HEK293 (cell line): ENCODE results near the gene SLC3A2.

Source experiments
- CTCF ChIA-PET: fragments of 350-600 bp; formaldehyde crosslinking; extraction: SDS; loops from one replicate; lab custom pipeline; 2021; ENCODE audit warnings: antibody characterized with exemption; lab: Yijun Ruan, JAX
- POLR2A ChIA-PET: fragments of 300-600 bp; formaldehyde crosslinking; extraction: SDS; loops from one replicate; lab custom pipeline; 2020; ENCODE audit warnings: antibody characterized with exemption, inconsistent platforms; lab: Yijun Ruan, JAX
- H3K27ac ChIP-seq: fragments of 200-500 bp; sonication (Bioruptor generic); 2 replicates; pipeline ENCODE4 v1.5.1; 2014; ENCODE audit warnings: low read depth, low read length, control low read depth, inconsistent platforms; ENCODE audit errors: extremely low read depth
- H3K36me3 ChIP-seq, 2 experiments: fragments of 200-500 bp in 1 of 2; sonication (Bioruptor generic) in 1 of 2; 1 replicate in 1 of 2; 2 replicates in 1 of 2; pipeline ENCODE4 v1.5.1; 2014 to 2017; ENCODE audit warnings: inconsistent platforms in 2 of 2, low read length in 2 of 2; ENCODE audit not compliant: control insufficient read depth in 2 of 2, insufficient read depth in 1 of 2
- H3K4me1 ChIP-seq: fragments of 200-500 bp; sonication (Bioruptor generic); 2 replicates; pipeline ENCODE4 v1.5.1; 2014; ENCODE audit warnings: mild to moderate bottlenecking, low read length, inconsistent platforms; ENCODE audit not compliant: control insufficient read depth, insufficient read depth
- H3K4me3 ChIP-seq: 2 replicates; pipeline ENCODE4 v1.5.1; 2011; ENCODE audit warnings: low read depth, mild to moderate bottlenecking, control low read depth, low read length, moderate library complexity
- H3K9me3 ChIP-seq: fragments of 200-500 bp; sonication (Bioruptor generic); 2 replicates; pipeline ENCODE4 v1.5.1; 2014; ENCODE audit warnings: low read depth, low read length, inconsistent platforms; ENCODE audit not compliant: control insufficient read depth, insufficient read depth
- GLIS1 ChIP-seq: fragments of 450-650 bp; formaldehyde crosslinking; IDR thresholded peaks from 2 replicates; pipeline ENCODE4 v1.5.1; 2016; ENCODE audit warnings: missing biosample characterization, missing genetic modification characterization
- KLF10 ChIP-seq: fragments of 450-650 bp; IDR thresholded peaks from 2 replicates; pipeline ENCODE4 v1.5.1; 2018; ENCODE audit warnings: missing biosample characterization, mild to moderate bottlenecking, missing genetic modification characterization
- MZF1 ChIP-seq: fragments of 450-650 bp; formaldehyde crosslinking; IDR thresholded peaks from 2 replicates; pipeline ENCODE4 v1.5.1; 2017; ENCODE audit warnings: missing biosample characterization, missing genetic modification characterization, borderline replicate concordance
- OVOL3 ChIP-seq: fragments of 450-650 bp; formaldehyde crosslinking; IDR thresholded peaks from 2 replicates; pipeline ENCODE4 v1.5.1; 2016; ENCODE audit warnings: missing biosample characterization, missing genetic modification characterization
- SP7 ChIP-seq: fragments of 450-650 bp; formaldehyde crosslinking; IDR thresholded peaks from 2 replicates; pipeline ENCODE4 v1.5.1; 2016; ENCODE audit warnings: missing biosample characterization, missing genetic modification characterization
- TSHZ1 ChIP-seq: fragments of 450-650 bp; formaldehyde crosslinking; IDR thresholded peaks from 2 replicates; pipeline ENCODE4 v1.5.1; 2016; ENCODE audit warnings: missing biosample characterization, missing genetic modification characterization, borderline replicate concordance
- ZBTB11 ChIP-seq: fragments of 450-650 bp; formaldehyde crosslinking; conservative IDR thresholded peaks from 2 replicates; pipeline ENCODE4 v1.5.1; 2016; ENCODE audit warnings: low read depth, missing biosample characterization, missing genetic modification characterization
- ZBTB8A ChIP-seq: fragments of 450-650 bp; formaldehyde crosslinking; IDR thresholded peaks from 2 replicates; pipeline ENCODE4 v1.5.1; 2016; ENCODE audit warnings: missing biosample characterization, missing genetic modification characterization
- ZIC2 ChIP-seq: fragments of 450-650 bp; formaldehyde crosslinking; IDR thresholded peaks from 2 replicates; pipeline ENCODE4 v1.5.1; 2016; ENCODE audit warnings: missing biosample characterization, missing genetic modification characterization
- ZNF138 ChIP-seq: fragments of 450-650 bp; formaldehyde crosslinking; IDR thresholded peaks from 2 replicates; pipeline ENCODE4 v1.5.1; 2016; ENCODE audit warnings: missing biosample characterization, missing genetic modification characterization, borderline replicate concordance
- ZNF2 ChIP-seq: fragments of 450-650 bp; formaldehyde crosslinking; IDR thresholded peaks from 2 replicates; pipeline ENCODE4 v1.5.1; 2016; ENCODE audit warnings: missing biosample characterization, missing genetic modification characterization
- ZNF280D ChIP-seq: fragments of 450-650 bp; formaldehyde crosslinking; IDR thresholded peaks from 2 replicates; pipeline ENCODE4 v1.5.1; 2016; ENCODE audit warnings: missing biosample characterization, missing genetic modification characterization
- ZNF292 ChIP-seq: fragments of 450-650 bp; formaldehyde crosslinking; IDR thresholded peaks from 2 replicates; pipeline ENCODE4 v1.5.1; 2016; ENCODE audit warnings: low read depth, missing biosample characterization, missing genetic modification characterization, borderline replicate concordance
- ZNF341 ChIP-seq: fragments of 450-650 bp; formaldehyde crosslinking; IDR thresholded peaks from 2 replicates; pipeline ENCODE4; 2016; ENCODE audit warnings: low read depth, missing biosample characterization, missing genetic modification characterization
- ZNF426 ChIP-seq: fragments of 450-650 bp; formaldehyde crosslinking; IDR thresholded peaks from 2 replicates; pipeline ENCODE4 v1.5.1; 2017; ENCODE audit warnings: missing biosample characterization, missing genetic modification characterization, mild to moderate bottlenecking, inconsistent platforms, moderate library complexity
- ZNF555 ChIP-seq: fragments of 450-650 bp; formaldehyde crosslinking; conservative IDR thresholded peaks from 2 replicates; pipeline ENCODE4 v1.5.1; 2017; ENCODE audit warnings: missing biosample characterization, mild to moderate bottlenecking, missing genetic modification characterization, inconsistent platforms
- ZNF571 ChIP-seq: fragments of 450-650 bp; formaldehyde crosslinking; IDR thresholded peaks from 2 replicates; pipeline ENCODE4 v1.5.0; 2017; ENCODE audit warnings: missing biosample characterization, missing genetic modification characterization
- ZNF621 ChIP-seq: fragments of 450-650 bp; formaldehyde crosslinking; IDR thresholded peaks from 2 replicates; pipeline ENCODE4 v1.5.1; 2017; ENCODE audit warnings: missing biosample characterization, missing genetic modification characterization
- ZXDB ChIP-seq: fragments of 450-650 bp; formaldehyde crosslinking; IDR thresholded peaks from 2 replicates; pipeline ENCODE4 v1.5.1; 2016; ENCODE audit warnings: missing biosample characterization, missing genetic modification characterization

Gene SLC3A2

GRCh38 chr11:62911137-62912130, 30.7 kb downstream of the SLC3A2 start:
- ChIA-PET CTCF (interaction anchor here (0.8 to 9.1 kb wide), 5 partner anchors 11 to 124 kb away, joined by 3 to 450 read pairs (median 6); no protein-coding TSS in a partner anchor), POLR2A (no interaction called here)
- H3K9me3 ChIP-seq: no peaks in the 10 kb centered on the region
- H3K4me3 ChIP-seq: no peak overlapping the region
- no peaks in the 10 kb centered on the region for H3K4me1 ChIP-seq
- no peaks in the 10 kb centered on the region for H3K36me3 ChIP-seq
- H3K27ac ChIP-seq: no peak overlapping the region
- TF ChIP-seq ZNF555 (no peak), ZNF571 (no peak), ZNF621 (tag by site-specific recombination) (no peak), MZF1 (no peak)
- TF ChIP-seq, all 188 proteins: peak for 0

GRCh38 chr11:62912268-62912667, 31.6 kb downstream of the SLC3A2 start:
- Histone ChIP-seq H3K9me3 (no peaks in the 10 kb centered on the region), H3K27ac (no peak overlapping the region), H3K36me3 (no peaks in the 10 kb centered on the region), H3K4me3 (no peak overlapping the region), H3K4me1 (no peaks in the 10 kb centered on the region)
- TF ChIP-seq GLIS1 (tag by site-specific recombination) (peak; percentile 80), ZNF341 (tag by site-specific recombination) (no peak), ZIC2 (tag by site-specific recombination) (0 out of 2 replicates have a peak, but pooled peaks have one; percentile 42)
- ChIA-PET POLR2A (no interaction called here), CTCF (interaction anchor here (0.8 to 1.8 kb wide), 3 partner anchors 10 to 123 kb away, joined by 3 to 6 read pairs (median 6); no protein-coding TSS in a partner anchor)

- ChIA-PET CTCF (interaction anchor here (0.6 to 3.0 kb wide), 8 partner anchors 8 to 762 kb away, joined by 3 to 24 read pairs (median 5); no protein-coding TSS in a partner anchor), POLR2A (interaction anchor here (0.6 kb wide), 2 partner anchors 22 to 105 kb away, joined by 3 to 4 read pairs; no protein-coding TSS in a partner anchor)
- no peak overlapping the region for H3K4me3 ChIP-seq
- H3K36me3 ChIP-seq: no peaks in the 10 kb centered on the region
- no peak overlapping the region for H3K27ac ChIP-seq
- no peaks in the 10 kb centered on the region for H3K4me1 ChIP-seq
- H3K9me3 ChIP-seq: no peaks in the 10 kb centered on the region
- TF ChIP-seq ZNF292 (no peak), ZBTB11 (no peak), SP7 (no peak), ZBTB8A (tag by site-specific recombination) (no peak), ZNF426 (no peak), ZNF2 (tag by site-specific recombination) (no peak), KLF10 (tag by site-specific recombination) (no peak), OVOL3 (no peak), ZNF280D (tag by site-specific recombination) (no peak), ZXDB (tag by site-specific recombination) (no peak), ZNF138 (tag by site-specific recombination) (no peak), TSHZ1 (no peak)
Measured at GRCh38 chr11:62914416-62914815, 33.7 kb downstream of the SLC3A2 start.
